Measurements from ENCODE around the gene KCNJ6. TPM values are rescaled to one million over a fixed set of nuclear protein-coding genes. Genes with fewer than 3 reads are reported as not detected.
"Not testable (repeated sequence)": the region's sequence is repeated elsewhere in the genome, so short reads cannot be mapped to it uniquely, and the experiment has no call there.

Gene KCNJ6
- total RNA-seq, 1 experiment from 2014 or later, result 1.2 TPM

- no CpG with 5 or more reads among the region's 4 CpGs for WGBS (ENCODE audit: extremely low coverage, insufficient read length, low lambda C conversion rate)
- Histone ChIP-seq H3K4ac (ENCODE audit: low read depth, low read length) (no peak overlapping the region), H2BK20ac (ENCODE audit: low read depth, low read length, poor library complexity, severe bottlenecking) (no peak overlapping the region), H3K27me3 (ENCODE audit: insufficient read depth, low read length) (no peaks in the 10 kb centered on the region), H4K91ac (ENCODE audit: insufficient read length, low read depth, low read length) (no peak overlapping the region), H3K9me3 (ENCODE audit: control insufficient read depth, low read depth, low read length) (no peaks in the 10 kb centered on the region), H2AFZ (ENCODE audit: low read length) (no peak overlapping the region), H3K18ac (ENCODE audit: insufficient read length, low read depth, low read length) (no peak overlapping the region), H3K27ac (ENCODE audit: insufficient read length, low read depth, low read length) (no peak overlapping the region), H2BK120ac (ENCODE audit: low read depth, low read length, poor library complexity, severe bottlenecking) (no peak overlapping the region), H3K79me1 (ENCODE audit: insufficient read depth, low read depth, low read length, poor library complexity, severe bottlenecking) (no peaks in the 10 kb centered on the region), H3K4me1 (ENCODE audit: insufficient read depth, low read length) (peaks cover 2% of the 10 kb centered on the region; the same call in 1 of the 2 replicates), H3T11ph (ENCODE audit: low read length) (no peak overlapping the region), H3K79me2 (ENCODE audit: insufficient read depth, low read length) (no peaks in the 10 kb centered on the region), H2BK15ac (ENCODE audit: low read depth, low read length) (no peak overlapping the region), H4K20me1 (ENCODE audit: control insufficient read depth, insufficient read depth, insufficient read length) (no peaks in the 10 kb centered on the region), H2AK5ac (ENCODE audit: insufficient read length, low read length) (no peak overlapping the region), H3K4me2 (ENCODE audit: insufficient read depth, insufficient read length, low read length) (no peak overlapping the region), H3K23me2 (ENCODE audit: insufficient read length, low read depth, low read length, poor library complexity, severe bottlenecking) (no peaks in the 10 kb centered on the region), H4K8ac (replicated peaks; ENCODE audit: insufficient read length, low read depth, low read length) (no peak overlapping the region), H4K5ac (ENCODE audit: insufficient read length, low read depth, low read length) (no peak overlapping the region), H2BK12ac (ENCODE audit: insufficient read length, low read depth, low read length) (no peak overlapping the region), H3K9ac (ENCODE audit: extremely low read depth, insufficient read length, low read length) (no peak overlapping the region), H3K56ac (ENCODE audit: insufficient read length, low read depth, low read length) (no peak overlapping the region), H2BK5ac (ENCODE audit: insufficient read length, low read length) (no peak overlapping the region), H3K23ac (ENCODE audit: insufficient read length, low read depth, low read length) (no peak overlapping the region), H3K14ac (ENCODE audit: insufficient read depth, low read length) (no peak overlapping the region)
- no peak overlapping the region for H3K4me3 Mint-ChIP-seq
- H3K4me1 Mint-ChIP-seq, result peaks cover 0 to 10% of the 10 kb centered on the region in 2 experiments; a peak in 2 of 4 replicates
- H3K27ac Mint-ChIP-seq, result peak overlapping the region in 1 of 3 experiments; percentile 28; a peak in 1 of 7 replicates
- H3K36me3 Mint-ChIP-seq (ENCODE audit: insufficient read depth in 1 of 3, low read depth in 3 of 3), result no peaks in the 10 kb centered on the region
- no peaks in the 10 kb centered on the region for H3K27me3 Mint-ChIP-seq (ENCODE audit: low read depth)
- 0 out of 5 replicates have a peak, but pooled peaks cover 0 to 2% of the 10 kb centered on the region in 2 experiments for H3K9me3 Mint-ChIP-seq
- TF ChIP-seq, protein P1, sequence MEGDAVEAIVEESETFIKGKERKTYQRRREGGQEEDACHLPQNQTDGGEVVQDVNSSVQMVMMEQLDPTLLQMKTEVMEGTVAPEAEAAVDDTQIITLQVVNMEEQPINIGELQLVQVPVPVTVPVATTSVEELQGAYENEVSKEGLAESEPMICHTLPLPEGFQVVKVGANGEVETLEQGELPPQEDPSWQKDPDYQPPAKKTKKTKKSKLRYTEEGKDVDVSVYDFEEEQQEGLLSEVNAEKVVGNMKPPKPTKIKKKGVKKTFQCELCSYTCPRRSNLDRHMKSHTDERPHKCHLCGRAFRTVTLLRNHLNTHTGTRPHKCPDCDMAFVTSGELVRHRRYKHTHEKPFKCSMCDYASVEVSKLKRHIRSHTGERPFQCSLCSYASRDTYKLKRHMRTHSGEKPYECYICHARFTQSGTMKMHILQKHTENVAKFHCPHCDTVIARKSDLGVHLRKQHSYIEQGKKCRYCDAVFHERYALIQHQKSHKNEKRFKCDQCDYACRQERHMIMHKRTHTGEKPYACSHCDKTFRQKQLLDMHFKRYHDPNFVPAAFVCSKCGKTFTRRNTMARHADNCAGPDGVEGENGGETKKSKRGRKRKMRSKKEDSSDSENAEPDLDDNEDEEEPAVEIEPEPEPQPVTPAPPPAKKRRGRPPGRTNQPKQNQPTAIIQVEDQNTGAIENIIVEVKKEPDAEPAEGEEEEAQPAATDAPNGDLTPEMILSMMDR (conservative IDR thresholded peaks at IDR 0.05), result no peak
- no peak for DNase-seq
Measured at GRCh38 chr21:37647781-37648180, 268.5 kb downstream of the KCNJ6 start.

DNA sequence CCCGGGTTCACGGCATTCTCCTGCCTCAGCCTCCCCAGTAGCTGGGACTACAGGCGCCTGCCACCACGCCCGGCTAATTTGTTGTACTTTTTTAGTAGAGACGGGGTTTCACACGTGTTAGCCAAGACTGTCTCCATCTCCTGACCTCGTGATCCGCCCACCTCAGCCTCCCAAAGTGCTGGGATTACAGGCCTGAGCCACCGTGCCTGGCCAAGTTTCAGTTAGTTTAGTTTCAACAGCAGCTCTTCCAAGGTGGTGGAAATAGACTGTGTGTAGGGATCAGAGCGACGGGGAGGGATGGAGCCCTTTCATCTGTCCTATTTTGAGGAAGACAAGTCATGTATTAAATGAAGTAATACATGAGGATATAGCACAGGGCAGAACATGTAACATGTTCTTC is 269.5 kb downstream of the KCNJ6 start:
- H4K20me1 ChIP-seq (ENCODE audit: control insufficient read depth, insufficient read depth, insufficient read length); H3K56ac ChIP-seq (ENCODE audit: insufficient read length, low read depth, low read length); H2BK15ac ChIP-seq (ENCODE audit: low read depth, low read length); H2BK12ac ChIP-seq (ENCODE audit: insufficient read length, low read depth, low read length); H2BK20ac ChIP-seq (ENCODE audit: low read depth, low read length, poor library complexity, severe bottlenecking); H3K4ac ChIP-seq (ENCODE audit: low read depth, low read length); H3K27me3 Mint-ChIP-seq (ENCODE audit: low read depth); H3K27ac Mint-ChIP-seq; H3K27me3 ChIP-seq (ENCODE audit: insufficient read depth, low read length); H2AFZ ChIP-seq (ENCODE audit: low read length); H4K8ac ChIP-seq (replicated peaks; ENCODE audit: insufficient read length, low read depth, low read length); H3K14ac ChIP-seq (ENCODE audit: insufficient read depth, low read length); H2BK120ac ChIP-seq (ENCODE audit: low read depth, low read length, poor library complexity, severe bottlenecking); H2AK5ac ChIP-seq (ENCODE audit: insufficient read length, low read length); H3K4me2 ChIP-seq (ENCODE audit: insufficient read depth, insufficient read length, low read length); H3K23me2 ChIP-seq (ENCODE audit: insufficient read length, low read depth, low read length, poor library complexity, severe bottlenecking); H4K91ac ChIP-seq (ENCODE audit: insufficient read length, low read depth, low read length); H3K36me3 Mint-ChIP-seq (ENCODE audit: insufficient read depth in 1 of 3, low read depth in 3 of 3); H3K79me1 ChIP-seq (ENCODE audit: insufficient read depth, low read depth, low read length, poor library complexity, severe bottlenecking); H3K4me3 Mint-ChIP-seq; H4K5ac ChIP-seq (ENCODE audit: insufficient read length, low read depth, low read length); H3T11ph ChIP-seq (ENCODE audit: low read length); H3K9ac ChIP-seq (ENCODE audit: extremely low read depth, insufficient read length, low read length); H3K23ac ChIP-seq (ENCODE audit: insufficient read length, low read depth, low read length); H3K4me1 ChIP-seq (ENCODE audit: insufficient read depth, low read length); H2BK5ac ChIP-seq (ENCODE audit: insufficient read length, low read length); H3K9me3 ChIP-seq (ENCODE audit: control insufficient read depth, low read depth, low read length); H3K18ac ChIP-seq (ENCODE audit: insufficient read length, low read depth, low read length); H3K9me3 Mint-ChIP-seq; H3K27ac ChIP-seq (ENCODE audit: insufficient read length, low read depth, low read length); H3K79me2 ChIP-seq (ENCODE audit: insufficient read depth, low read length); DNase-seq: not testable (repeated sequence)
- peaks cover 9 to 20% of the 10 kb centered on the region in 2 experiments for H3K4me1 Mint-ChIP-seq
- no CpG with 5 or more reads among the region's 12 CpGs for WGBS (ENCODE audit: extremely low coverage, insufficient read length, low lambda C conversion rate)

All from H9 (cell line).